GM13977 (cell line): ENCODE data around the gene SLC35E1.

Experiments
- DNase-seq: peaks from one replicate; pipeline ENCODE4 v3.0.0; 2012; ENCODE audit warnings: low spot score
- CTCF ChIP-seq: IDR thresholded peaks from 2 replicates; pipeline ENCODE4 v1.5.1; 2012; ENCODE audit warnings: mild to moderate bottlenecking, control low read depth; ENCODE audit not compliant: insufficient read depth; ENCODE audit errors: extremely low read depth, missing control alignments
- in situ Hi-C: fragments of 300-500 bp; cut with MboI; formaldehyde crosslinking; loops from one replicate; pipeline ENCODE4 v1.12.0; 2022; ENCODE audit warnings: low sequenced_read_pairs, low pct_unique_long_range_greater_than_20kb, mixed read lengths, inconsistent platforms; ENCODE audit not compliant: unreplicated experiment

The SLC35E1 gene

DNA sequence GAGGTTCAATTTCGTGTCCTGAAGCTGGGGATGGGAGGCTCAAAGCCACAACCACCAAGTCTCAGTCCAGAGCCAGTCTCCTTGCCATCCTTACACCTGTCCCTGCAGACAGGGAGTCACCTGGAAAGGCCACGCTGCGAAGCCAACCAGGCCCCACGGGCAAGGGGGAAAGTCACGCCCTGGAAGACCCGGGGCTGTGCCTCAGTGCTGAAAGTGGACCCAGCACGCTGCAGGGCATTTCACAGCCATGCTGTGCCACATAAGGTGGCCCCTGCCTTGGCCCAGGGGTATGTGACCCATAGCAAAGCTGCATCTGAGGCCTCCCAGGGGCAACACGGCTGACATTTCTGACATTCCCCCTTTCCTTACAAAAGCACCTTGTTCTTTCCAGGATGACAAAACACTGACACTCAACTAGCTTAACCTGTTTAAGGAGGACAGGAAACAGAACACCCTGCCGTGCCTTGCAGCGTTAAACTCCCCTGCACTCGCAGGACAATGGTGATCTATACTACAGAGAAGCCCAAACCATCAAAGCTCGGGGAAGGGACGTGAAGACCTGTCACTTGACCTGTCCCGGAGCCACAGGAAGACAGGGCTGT, 44.8 kb downstream of the SLC35E1 start:
- in situ Hi-C loops = no loop called here
- no peak for TF ChIP-seq CTCF
- DNase-seq = no peak

DNA sequence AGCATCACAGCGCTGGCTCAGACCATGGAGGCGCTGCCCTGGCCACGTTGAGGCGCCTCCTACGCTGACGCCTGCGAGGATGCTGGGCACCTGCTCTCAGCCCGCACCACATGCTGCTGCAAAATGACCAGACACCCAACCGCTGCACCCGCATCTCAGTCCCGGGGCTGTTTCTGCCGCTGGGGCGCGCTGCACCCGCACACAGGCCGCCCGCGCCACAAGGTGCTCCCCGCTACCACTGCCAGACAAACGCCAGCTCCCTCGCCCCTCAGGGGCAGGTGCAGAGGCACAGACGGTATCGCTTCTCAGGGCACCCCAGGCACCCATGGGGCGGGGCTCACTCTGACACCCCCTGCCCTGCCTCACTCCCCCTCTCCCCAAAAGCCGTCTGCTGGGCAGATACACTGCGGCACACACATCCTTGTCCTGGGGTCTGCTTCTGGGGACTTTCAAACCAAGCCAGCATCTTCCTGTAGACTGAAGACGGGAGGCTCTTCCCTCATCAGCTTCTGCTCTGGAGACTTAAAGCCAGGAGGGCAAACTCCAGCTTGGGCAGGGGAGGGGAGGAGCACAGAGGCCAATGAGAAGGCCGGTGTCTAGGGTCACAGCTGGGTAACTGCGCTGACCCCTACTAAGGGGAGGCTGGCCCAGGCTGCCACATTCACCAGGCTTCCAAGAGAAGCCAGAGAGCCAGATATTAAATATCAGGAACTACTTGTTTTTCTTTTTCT, 46.3 kb downstream of the SLC35E1 start:
- peak; percentile 12 for DNase-seq
- in situ Hi-C loops = no loop called here
- no peak for TF ChIP-seq CTCF

- peak; percentile 16 for DNase-seq
- no peak for TF ChIP-seq CTCF
- in situ Hi-C loops = no loop called here
These were observed 47.1 kb downstream of the SLC35E1 start for GRCh38 chr19:16524991-16525734.

GRCh38 chr19:16522559-16523377, 49.4 kb downstream of the SLC35E1 start:
- DNase-seq = peak; percentile 17
- no peak for TF ChIP-seq CTCF
- in situ Hi-C loops = no loop called here

DNA sequence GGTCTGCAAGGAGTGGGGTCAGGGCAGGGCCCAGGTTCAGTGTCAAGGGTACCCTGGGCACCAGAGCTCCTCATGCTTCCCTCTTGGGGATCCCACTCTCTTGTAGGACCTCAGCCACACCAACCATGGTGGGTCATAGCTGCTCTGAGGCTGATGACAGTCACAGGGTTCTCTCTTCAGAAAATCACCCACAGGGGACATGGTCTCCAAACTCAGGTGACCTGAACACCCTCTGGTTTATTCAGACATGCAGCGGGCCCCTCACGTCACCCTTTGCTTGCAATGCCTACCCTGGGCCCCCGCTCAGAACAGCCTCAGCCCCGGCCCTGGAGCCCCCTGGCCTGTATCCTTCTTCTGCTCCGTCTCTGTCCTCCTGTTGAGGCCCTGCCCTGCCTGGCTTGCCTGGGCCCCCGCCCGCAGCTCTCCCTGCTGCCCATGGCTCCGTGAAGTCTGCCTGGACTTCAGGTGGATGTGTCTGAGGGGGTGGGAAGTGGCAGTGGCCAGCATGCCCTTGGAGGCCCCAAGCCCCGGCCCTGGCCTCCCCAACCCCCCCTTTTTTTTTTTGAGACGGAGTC, 50.4 kb downstream of the SLC35E1 start:
- in situ Hi-C loops = no loop called here
- TF ChIP-seq CTCF = no peak
- DNase-seq = peak; percentile 24

- in situ Hi-C loops = no loop called here
- DNase-seq = peak; percentile 22
- TF ChIP-seq CTCF = no peak
These were observed 51.1 kb downstream of the SLC35E1 start for GRCh38 chr19:16520986-16521624.
